H9 (cell line): ENCODE results near the gene RELCH. TPM values are rescaled to one million over a fixed set of nuclear protein-coding genes. Genes with fewer than 3 reads are reported as not detected.

Experiments
- DNase-seq: peaks from one replicate; pipeline ENCODE4 v3.0.0-alpha.2; 2017
- H2AFZ ChIP-seq: one replicate; pipeline ENCODE4 v1.6.1; 2013; ENCODE audit warnings: mild to moderate bottlenecking, low read length, control low read depth, moderate library complexity
- H2AK5ac ChIP-seq: 2 replicates; pipeline ENCODE4 v1.6.1; 2013; ENCODE audit warnings: low read length, control low read depth, mixed read lengths; ENCODE audit not compliant: insufficient read length
- H2BK120ac ChIP-seq: one replicate; pipeline ENCODE4 v1.6.1; 2013; ENCODE audit warnings: low read depth, mild to moderate bottlenecking, low read length, control low read depth, inconsistent platforms; ENCODE audit not compliant: poor library complexity, severe bottlenecking
- H2BK12ac ChIP-seq: 2 replicates; pipeline ENCODE4 v1.6.1; 2013; ENCODE audit warnings: low read length, control low read depth, mixed read lengths, low read depth; ENCODE audit not compliant: insufficient read length
- H2BK15ac ChIP-seq: 2 replicates; pipeline ENCODE4 v1.6.1; 2013; ENCODE audit warnings: low read depth, low read length, control low read depth
- H2BK20ac ChIP-seq: one replicate; pipeline ENCODE4 v1.6.1; 2013; ENCODE audit warnings: low read depth, mild to moderate bottlenecking, low read length, control low read depth, inconsistent platforms; ENCODE audit not compliant: poor library complexity, severe bottlenecking
- H2BK5ac ChIP-seq: 2 replicates; pipeline ENCODE4 v1.6.1; 2013; ENCODE audit warnings: low read length, control low read depth, mixed read lengths; ENCODE audit not compliant: insufficient read length
- H3K14ac ChIP-seq: 2 replicates; pipeline ENCODE4 v1.6.1; 2013; ENCODE audit warnings: low read length, control low read depth; ENCODE audit not compliant: insufficient read depth
- H3K18ac ChIP-seq: 2 replicates; pipeline ENCODE4 v1.6.1; 2013; ENCODE audit warnings: low read depth, mild to moderate bottlenecking, mixed read lengths, low read length, control low read depth; ENCODE audit not compliant: insufficient read length
- H3K23ac ChIP-seq: 2 replicates; pipeline ENCODE4 v1.6.1; 2013; ENCODE audit warnings: low read length, control low read depth, mixed read lengths, low read depth; ENCODE audit not compliant: insufficient read length
- H3K23me2 ChIP-seq: 2 replicates; pipeline ENCODE4 v1.6.1; 2013; ENCODE audit warnings: low read depth, mild to moderate bottlenecking, mixed read lengths, low read length, control low read depth; ENCODE audit not compliant: insufficient read length, poor library complexity, severe bottlenecking
- H3K27ac ChIP-seq: 2 replicates; pipeline ENCODE4 v1.5.1; 2013; ENCODE audit warnings: low read length, control low read depth, mixed read lengths, low read depth; ENCODE audit not compliant: insufficient read length
- H3K27me3 ChIP-seq: 2 replicates; pipeline ENCODE4 v1.6.1; 2013; ENCODE audit warnings: low read length, control low read depth, inconsistent platforms; ENCODE audit not compliant: insufficient read depth
- H3K4ac ChIP-seq: 2 replicates; pipeline ENCODE4 v1.6.1; 2013; ENCODE audit warnings: low read depth, mild to moderate bottlenecking, control low read depth, inconsistent platforms, low read length, moderate library complexity
- H3K4me1 ChIP-seq: 2 replicates; pipeline ENCODE4 v1.6.1; 2013; ENCODE audit warnings: low read length, control low read depth, inconsistent platforms; ENCODE audit not compliant: insufficient read depth
- H3K4me2 ChIP-seq: 2 replicates; pipeline ENCODE4 v1.6.1; 2013; ENCODE audit warnings: low read length, control low read depth, mixed read lengths; ENCODE audit not compliant: insufficient read length, insufficient read depth
- H3K56ac ChIP-seq: 2 replicates; pipeline ENCODE4 v1.6.1; 2013; ENCODE audit warnings: low read depth, mild to moderate bottlenecking, mixed read lengths, low read length, control low read depth; ENCODE audit not compliant: insufficient read length
- H3K79me1 ChIP-seq: 2 replicates; pipeline ENCODE4 v1.6.1; 2013; ENCODE audit warnings: low read depth, mild to moderate bottlenecking, moderate library complexity, low read length, control low read depth, inconsistent platforms; ENCODE audit not compliant: insufficient read depth, poor library complexity, severe bottlenecking
- H3K79me2 ChIP-seq: 2 replicates; pipeline ENCODE4 v1.6.1; 2013; ENCODE audit warnings: low read length, control low read depth, inconsistent platforms; ENCODE audit not compliant: insufficient read depth
- H3K9ac ChIP-seq: 2 replicates; pipeline ENCODE4 v1.6.1; 2013; ENCODE audit warnings: low read length, control low read depth, mixed read lengths; ENCODE audit not compliant: insufficient read length; ENCODE audit errors: extremely low read depth
- H3K9me3 ChIP-seq: one replicate; pipeline ENCODE4 v1.6.1; 2013; ENCODE audit warnings: low read depth, low read length, inconsistent platforms; ENCODE audit not compliant: control insufficient read depth
- H3T11ph ChIP-seq: one replicate; pipeline ENCODE4 v1.6.1; 2013; ENCODE audit warnings: mild to moderate bottlenecking, low read length, control low read depth, inconsistent platforms
- H4K20me1 ChIP-seq: one replicate; pipeline ENCODE4 v1.6.1; 2013; ENCODE audit not compliant: control insufficient read depth, insufficient read length, insufficient read depth
- H4K5ac ChIP-seq: 2 replicates; pipeline ENCODE4 v1.6.1; 2013; ENCODE audit warnings: low read depth, mild to moderate bottlenecking, mixed read lengths, low read length, control low read depth; ENCODE audit not compliant: insufficient read length
- H4K8ac ChIP-seq: replicated peaks from 2 replicates; pipeline ENCODE4 v1.6.1; 2013; ENCODE audit warnings: low read length, control low read depth, mixed read lengths, low read depth; ENCODE audit not compliant: insufficient read length
- H4K91ac ChIP-seq: 2 replicates; pipeline ENCODE4 v1.6.1; 2013; ENCODE audit warnings: low read depth, mild to moderate bottlenecking, moderate library complexity, mixed read lengths, low read length, control low read depth; ENCODE audit not compliant: insufficient read length
- H3K27ac Mint-ChIP-seq, 3 experiments: 2 replicates in 2 of 3; 3 replicates in 1 of 3; pipeline ENCODE4 v1.8.0; 2020 to 2021; ENCODE audit warnings: mixed read lengths in 3 of 3, mild to moderate bottlenecking in 1 of 3, moderate library complexity in 1 of 3
- H3K27me3 Mint-ChIP-seq: 2 replicates; pipeline ENCODE4 v1.8.0; 2021; ENCODE audit warnings: low read depth, mild to moderate bottlenecking, moderate library complexity, mixed read lengths
- H3K36me3 Mint-ChIP-seq, 3 experiments: 2 replicates in 2 of 3; 3 replicates in 1 of 3; pipeline ENCODE4 v1.8.0; 2020 to 2021; ENCODE audit warnings: low read depth in 3 of 3, mixed read lengths in 3 of 3; ENCODE audit not compliant: insufficient read depth in 1 of 3
- H3K4me1 Mint-ChIP-seq, 2 experiments: 2 replicates each; pipeline ENCODE4 v1.8.0; 2020; ENCODE audit warnings: mixed read lengths in 2 of 2
- H3K4me3 Mint-ChIP-seq, 2 experiments: 2 replicates in 1 of 2; 3 replicates in 1 of 2; pipeline ENCODE4 v1.8.0; 2020 to 2021; ENCODE audit warnings: mild to moderate bottlenecking in 2 of 2, mixed read lengths in 2 of 2, moderate library complexity in 1 of 2
- H3K9me3 Mint-ChIP-seq, 2 experiments: 2 replicates in 1 of 2; 3 replicates in 1 of 2; pipeline ENCODE4 v1.8.0; 2020; ENCODE audit warnings: mild to moderate bottlenecking in 2 of 2, mixed read lengths in 2 of 2, moderate library complexity in 1 of 2
- WGBS: extraction: QIAGEN DNeasy Blood & Tissue Kit; methylation state at CpG from one replicate; pipeline ENCODE4 v1.1.7; 2013; ENCODE audit warnings: missing lambda C conversion rate, low lambda C conversion rate, mixed read lengths; ENCODE audit not compliant: insufficient read length; ENCODE audit errors: extremely low coverage; 5-methylcytosine and 5-hydroxymethylcytosine counted together
- total RNA-seq: library from RNA; stranded (reverse); gene quantifications from 2 replicates; pipeline ENCODE4 v1.2.1, GENCODE V29; 2021
- TF ChIP-seq, protein P1 (sequence below): fragments of 200-600 bp; sonication (generic); conservative IDR thresholded peaks from 3 replicates; pipeline ENCODE4 v1.8.0; 2021; ENCODE audit warnings: antibody characterized with exemption, mild to moderate bottlenecking

Gene RELCH
- total RNA-seq, 1 experiment from 2014 or later: 32.3 TPM

DNA sequence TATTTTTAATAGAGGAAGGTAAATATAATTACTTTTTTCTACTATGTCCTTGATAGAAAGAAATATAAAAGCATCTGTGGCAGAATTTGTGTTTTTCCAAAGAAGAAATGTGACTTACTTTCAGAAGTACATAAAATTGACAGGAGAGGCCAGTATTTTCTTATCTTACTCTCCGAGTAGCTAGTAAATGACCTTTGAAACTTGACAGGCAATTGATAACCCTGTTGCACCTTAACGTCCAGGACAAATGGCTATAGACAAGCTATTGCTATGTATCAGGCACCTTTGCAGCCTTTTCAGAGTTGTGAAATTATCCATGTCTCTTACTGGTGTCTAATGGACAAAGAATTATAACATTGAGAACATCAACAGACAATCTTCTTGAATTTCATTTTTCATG, 75.0 kb downstream of the RELCH start:
- Histone ChIP-seq H3K56ac (no peak overlapping the region), H3K9ac (no peak overlapping the region), H3K27ac (no peak overlapping the region), H3K23me2 (no peaks in the 10 kb centered on the region), H3K9me3 (no peaks in the 10 kb centered on the region), H3K18ac (no peak overlapping the region), H3K27me3 (no peaks in the 10 kb centered on the region), H3T11ph (no peak overlapping the region), H2AK5ac (no peak overlapping the region), H4K8ac (no peak overlapping the region), H2BK5ac (no peak overlapping the region), H2BK20ac (no peak overlapping the region), H3K79me1 (no peaks in the 10 kb centered on the region), H3K23ac (no peak overlapping the region), H3K14ac (no peak overlapping the region), H4K91ac (no peak overlapping the region), H2BK12ac (no peak overlapping the region), H3K4ac (no peak overlapping the region), H4K5ac (no peak overlapping the region), H3K4me1 (no peaks in the 10 kb centered on the region), H3K79me2 (no peaks in the 10 kb centered on the region), H2AFZ (no peak overlapping the region), H3K4me2 (no peak overlapping the region), H2BK120ac (no peak overlapping the region), H2BK15ac (no peak overlapping the region), H4K20me1 (no peaks in the 10 kb centered on the region)
- DNase-seq: no peak
- Mint-ChIP-seq H3K27ac (peak overlapping the region in 1 of 3 experiments; percentile 78; a peak in 1 of 7 replicates), H3K9me3 (no peaks in the 10 kb centered on the region), H3K27me3 (no peaks in the 10 kb centered on the region), H3K4me3 (no peak overlapping the region), H3K36me3 (peaks cover 10 to 53% (median 38%) of the 10 kb centered on the region in 3 experiments; a peak in 6 of 7 replicates), H3K4me1 (peaks cover 3 to 8% of the 10 kb centered on the region in 2 experiments; a peak in 3 of 4 replicates)
- WGBS: no CpG with 5 or more reads among the region's 2 CpGs
- TF ChIP-seq, protein P1, sequence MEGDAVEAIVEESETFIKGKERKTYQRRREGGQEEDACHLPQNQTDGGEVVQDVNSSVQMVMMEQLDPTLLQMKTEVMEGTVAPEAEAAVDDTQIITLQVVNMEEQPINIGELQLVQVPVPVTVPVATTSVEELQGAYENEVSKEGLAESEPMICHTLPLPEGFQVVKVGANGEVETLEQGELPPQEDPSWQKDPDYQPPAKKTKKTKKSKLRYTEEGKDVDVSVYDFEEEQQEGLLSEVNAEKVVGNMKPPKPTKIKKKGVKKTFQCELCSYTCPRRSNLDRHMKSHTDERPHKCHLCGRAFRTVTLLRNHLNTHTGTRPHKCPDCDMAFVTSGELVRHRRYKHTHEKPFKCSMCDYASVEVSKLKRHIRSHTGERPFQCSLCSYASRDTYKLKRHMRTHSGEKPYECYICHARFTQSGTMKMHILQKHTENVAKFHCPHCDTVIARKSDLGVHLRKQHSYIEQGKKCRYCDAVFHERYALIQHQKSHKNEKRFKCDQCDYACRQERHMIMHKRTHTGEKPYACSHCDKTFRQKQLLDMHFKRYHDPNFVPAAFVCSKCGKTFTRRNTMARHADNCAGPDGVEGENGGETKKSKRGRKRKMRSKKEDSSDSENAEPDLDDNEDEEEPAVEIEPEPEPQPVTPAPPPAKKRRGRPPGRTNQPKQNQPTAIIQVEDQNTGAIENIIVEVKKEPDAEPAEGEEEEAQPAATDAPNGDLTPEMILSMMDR: no peak; the same call in 2 of the 3 replicates
